ENCODE measurements around the gene C2orf76.

C2orf76 gene

GRCh38 chr2:119266091-119266589, 100.5 kb downstream of the C2orf76 start:
- DNase-seq (ENCODE audit: low read depth) = no peak
- TF ChIP-seq CTCF (IDR thresholded peaks at IDR 0.05; ENCODE audit: insufficient read depth, low read depth, low read length, missing control alignments) = no peak
- H3K4me3 ChIP-seq (ENCODE audit: low read depth, low read length) = no peak overlapping the region

- TF ChIP-seq CTCF (IDR thresholded peaks at IDR 0.05; ENCODE audit: insufficient read depth, low read depth, low read length, missing control alignments) = no peak
- no peak for DNase-seq (ENCODE audit: low read depth)
- H3K4me3 ChIP-seq (ENCODE audit: low read depth, low read length) = no peak overlapping the region
These were observed 101.0 kb downstream of the C2orf76 start for GRCh38 chr2:119265693-119266066.

- no peak overlapping the region for H3K4me3 ChIP-seq (ENCODE audit: low read depth, low read length)
- TF ChIP-seq CTCF (IDR thresholded peaks at IDR 0.05; ENCODE audit: insufficient read depth, low read depth, low read length, missing control alignments) = peak; percentile 92
- DNase-seq (ENCODE audit: low read depth) = peak; percentile 61
These were observed 101.6 kb downstream of the C2orf76 start for GRCh38 chr2:119264781-119265692.

- DNase-seq (ENCODE audit: low read depth) = no peak
- TF ChIP-seq CTCF (IDR thresholded peaks at IDR 0.05; ENCODE audit: insufficient read depth, low read depth, low read length, missing control alignments) = no peak
- H3K4me3 ChIP-seq (ENCODE audit: low read depth, low read length) = no peak overlapping the region
These were observed 103.0 kb downstream of the C2orf76 start for GRCh38 chr2:119263656-119264055.

- TF ChIP-seq CTCF (IDR thresholded peaks at IDR 0.05; ENCODE audit: insufficient read depth, low read depth, low read length, missing control alignments) = no peak
- no peak overlapping the region for H3K4me3 ChIP-seq (ENCODE audit: low read depth, low read length)
- no peak for DNase-seq (ENCODE audit: low read depth)
These were observed 103.6 kb downstream of the C2orf76 start for GRCh38 chr2:119263025-119263424.

- no peak for TF ChIP-seq CTCF (IDR thresholded peaks at IDR 0.05; ENCODE audit: insufficient read depth, low read depth, low read length, missing control alignments)
- no peak for DNase-seq (ENCODE audit: low read depth)
- H3K4me3 ChIP-seq (ENCODE audit: low read depth, low read length) = no peak overlapping the region
These were observed 105.0 kb downstream of the C2orf76 start for GRCh38 chr2:119261493-119262225.
